ENCODE data around the gene C2CD3.

The C2CD3 gene

GRCh38 chr11:74170694-74171629 lies at the start of gene C2CD3, which contains the start of gene PPME1:
TSS of gene C2CD3 (minus strand) at chr11:74171002. CDS start at chr11:74170792, 210 bp downstream.
TSS of gene PPME1 (plus strand) at chr11:74171289. CDS start at chr11:74171422, 133 bp downstream.
- DNase-seq: peak; percentile 98

DNA sequence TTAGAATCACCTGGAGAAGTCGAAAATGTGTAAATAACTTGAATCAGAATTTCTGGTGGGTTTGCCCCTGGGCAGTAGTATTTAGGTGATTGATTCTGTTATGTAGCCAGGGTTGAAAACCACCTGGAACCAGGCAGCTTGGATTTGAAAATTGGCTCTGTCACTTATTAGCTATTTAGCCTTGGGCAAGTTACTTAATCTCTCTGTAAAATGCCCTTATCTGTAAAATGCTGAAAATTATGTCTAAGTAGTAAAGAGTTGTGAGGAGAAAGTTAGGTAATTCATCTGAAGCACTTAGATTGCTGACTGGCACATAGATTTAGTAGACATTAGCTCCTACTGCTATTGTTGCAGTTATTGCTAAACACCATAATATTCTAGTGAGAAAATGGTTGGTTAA lies 49.6 kb upstream of the C2CD3 start:
- DNase-seq: no peak

DNA sequence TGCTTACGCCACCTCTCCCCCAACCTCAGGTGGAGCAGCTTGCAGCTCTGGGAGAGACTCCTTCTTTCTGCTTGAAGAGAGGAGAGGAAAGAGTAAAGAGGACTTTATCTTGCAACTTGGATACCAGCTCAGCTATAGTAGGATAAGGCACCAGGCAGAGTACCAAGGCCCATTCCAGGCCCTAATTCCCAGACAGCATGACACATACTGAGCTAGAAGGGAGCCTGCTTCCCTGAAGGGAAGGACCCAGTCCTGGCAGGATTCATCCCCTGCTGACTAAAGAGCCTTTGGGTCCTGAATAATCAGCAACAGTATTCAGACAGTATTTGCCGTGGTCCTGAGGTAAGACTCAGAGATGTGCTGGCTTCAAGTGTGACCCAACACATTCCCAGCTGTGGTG lies 41.7 kb upstream of the C2CD3 start:
- no peak for DNase-seq

DNA sequence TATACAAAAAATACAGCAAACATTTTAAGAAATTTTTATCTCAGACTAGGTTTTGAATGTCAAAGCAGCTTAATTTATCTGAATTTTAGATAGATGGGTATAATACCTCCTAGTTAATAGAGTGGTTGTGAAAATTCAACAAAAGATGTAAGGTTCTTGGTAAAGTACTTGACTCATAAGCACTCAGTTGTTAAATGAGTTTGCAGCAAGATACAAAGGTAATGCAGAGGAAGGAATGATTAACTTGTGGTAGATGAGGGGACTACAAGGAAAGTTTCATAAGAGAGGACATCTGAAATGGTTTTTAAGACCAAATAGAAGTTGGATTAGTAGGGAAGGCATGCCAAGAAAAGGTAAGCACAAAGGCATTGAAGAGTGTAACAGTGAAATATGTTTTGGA lies 37.7 kb upstream of the C2CD3 start:
- no peak for DNase-seq

DNA sequence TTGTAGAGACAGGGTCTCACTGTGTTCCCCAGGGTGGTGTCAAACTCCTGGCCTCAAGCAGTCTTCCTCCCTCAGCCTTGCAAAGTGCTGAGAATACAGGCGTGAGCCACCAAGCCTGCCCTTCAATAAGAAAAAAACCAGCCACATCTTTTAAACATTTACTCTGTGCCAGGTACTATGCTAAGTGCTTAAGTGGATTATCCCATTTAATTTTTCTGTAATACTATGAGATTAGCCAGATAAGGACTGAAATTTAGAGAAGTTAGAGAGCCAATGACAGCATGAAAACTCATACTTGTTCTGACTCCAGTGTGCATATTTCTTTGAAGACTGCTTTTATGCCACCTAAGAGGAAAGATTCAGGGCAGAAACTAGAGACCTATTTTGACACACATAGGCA lies 35.9 kb upstream of the C2CD3 start:
- DNase-seq: no peak

DNA sequence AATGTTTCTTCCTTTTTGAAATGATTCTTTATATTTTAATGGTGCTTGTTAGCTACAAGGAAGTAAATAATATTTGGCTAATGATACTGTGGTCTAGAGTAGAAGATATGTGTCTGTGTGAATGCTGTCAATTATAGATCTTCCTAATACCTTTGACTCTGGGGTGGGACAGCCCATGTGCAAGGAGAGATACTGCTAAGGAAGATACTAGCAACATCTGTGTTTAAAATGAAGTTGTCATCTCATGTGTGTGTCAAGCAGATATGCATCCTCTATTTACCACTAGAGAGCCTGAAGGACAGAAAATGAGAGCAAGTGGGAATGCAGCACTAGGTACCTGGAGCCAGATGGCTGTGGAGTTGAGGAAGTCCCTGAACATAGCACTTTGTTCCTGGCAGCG lies 34.4 kb upstream of the C2CD3 start:
- no peak for DNase-seq

- DNase-seq: no peak
These were observed 33.9 kb upstream of the C2CD3 start for GRCh38 chr11:74204701-74205100.

- DNase-seq: no peak
These were observed 33.2 kb upstream of the C2CD3 start for GRCh38 chr11:74203966-74204365.

DNA sequence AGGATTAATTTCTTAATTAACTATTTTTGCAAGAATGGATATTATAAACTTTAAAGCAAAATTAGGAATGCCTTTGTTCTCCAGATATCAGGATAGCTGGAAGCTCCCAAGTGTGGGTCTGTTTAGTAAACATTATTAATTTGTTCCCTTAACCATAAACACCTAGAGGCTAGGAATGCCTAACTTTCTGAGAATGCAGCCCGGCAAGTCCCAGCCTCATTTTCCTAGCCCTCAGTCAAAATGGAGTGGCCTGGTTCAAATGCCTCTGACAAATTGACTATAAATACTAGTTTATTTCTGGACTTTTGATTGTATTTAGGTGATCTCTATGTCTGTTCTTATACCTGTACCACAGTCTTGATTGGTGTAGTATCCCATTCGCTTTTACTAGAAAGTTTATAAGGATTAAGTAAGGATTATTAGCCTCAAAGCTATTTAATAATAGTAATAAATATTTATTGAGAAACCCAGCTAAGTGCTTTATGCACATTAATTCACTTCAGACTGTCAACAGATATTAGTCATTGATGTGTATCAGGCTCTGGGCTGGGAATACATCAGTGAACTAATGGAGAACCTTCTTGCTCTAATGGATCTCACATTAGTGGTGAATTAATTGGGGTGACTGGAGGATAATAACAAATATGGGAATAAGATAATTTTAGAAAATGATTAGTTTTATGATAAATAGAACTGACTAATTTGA lies 26.1 kb upstream of the C2CD3 start:
- DNase-seq: no peak

DNA sequence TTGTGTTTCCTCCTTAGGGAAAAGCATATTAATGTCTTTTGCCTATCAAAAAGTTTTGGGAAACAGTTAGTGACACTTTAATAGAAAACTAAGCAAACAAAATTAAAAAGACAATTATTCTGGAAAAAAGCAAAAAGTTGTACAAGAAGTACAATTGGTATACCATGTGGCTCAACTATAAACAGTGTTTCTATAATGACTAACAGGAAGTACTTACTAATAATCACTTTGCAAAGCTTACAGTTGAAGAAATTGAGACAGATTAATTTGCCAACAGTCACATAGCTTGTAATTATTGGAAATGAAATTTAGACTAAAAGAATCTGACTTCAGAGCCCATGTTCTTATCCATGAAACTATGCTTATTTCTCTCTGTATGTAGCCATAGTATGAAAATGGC lies 25.0 kb upstream of the C2CD3 start:
- DNase-seq: no peak

DNA sequence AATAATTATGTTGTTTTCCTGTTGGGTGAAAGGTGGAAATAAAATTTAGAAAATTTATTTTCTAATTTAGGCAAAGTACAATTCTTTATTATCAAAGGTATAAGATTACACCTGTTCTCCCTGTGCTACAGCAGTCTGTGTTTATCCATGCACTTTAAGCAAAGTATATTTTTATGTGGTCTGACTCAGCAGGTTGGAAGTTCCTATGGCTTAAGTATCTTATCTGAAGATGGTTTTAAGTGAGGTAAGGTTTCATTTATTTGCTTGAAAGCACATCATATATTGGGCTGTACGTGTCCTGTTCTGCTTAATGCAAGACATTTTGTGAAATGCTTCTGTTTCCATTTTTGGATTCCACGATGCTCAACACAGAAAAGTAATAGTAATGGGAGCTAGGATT lies 14.9 kb upstream of the C2CD3 start:
- no peak for DNase-seq

- DNase-seq: no peak
These were observed 14.5 kb upstream of the C2CD3 start for GRCh38 chr11:74185285-74185684.

- no peak for DNase-seq
These were observed 11.8 kb upstream of the C2CD3 start for GRCh38 chr11:74182635-74183034.

- DNase-seq: no peak
These were observed 8.6 kb upstream of the C2CD3 start for GRCh38 chr11:74179234-74180052.

DNA sequence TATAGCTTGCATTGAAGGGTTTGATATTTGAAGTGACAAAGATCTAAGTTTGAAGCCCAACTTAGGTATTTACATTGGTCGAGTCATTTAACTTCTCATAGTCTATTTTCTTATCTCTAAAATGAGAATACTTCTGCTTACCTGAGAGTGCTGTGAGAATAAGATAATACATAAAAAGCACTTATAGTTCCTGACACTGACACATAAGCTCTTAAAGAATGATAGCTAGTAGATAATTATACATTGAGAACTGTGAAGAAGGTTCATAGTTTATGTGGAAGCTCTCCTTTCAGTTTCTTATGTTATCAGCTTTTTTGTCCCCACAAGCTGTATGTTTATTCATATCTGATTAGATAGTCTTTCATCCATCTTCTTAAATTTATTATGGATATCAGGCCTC lies 5.1 kb upstream of the C2CD3 start:
- no peak for DNase-seq

GRCh38 chr11:74171997-74172396 lies 1.2 kb upstream of the C2CD3 start:
- DNase-seq: no peak

DNA sequence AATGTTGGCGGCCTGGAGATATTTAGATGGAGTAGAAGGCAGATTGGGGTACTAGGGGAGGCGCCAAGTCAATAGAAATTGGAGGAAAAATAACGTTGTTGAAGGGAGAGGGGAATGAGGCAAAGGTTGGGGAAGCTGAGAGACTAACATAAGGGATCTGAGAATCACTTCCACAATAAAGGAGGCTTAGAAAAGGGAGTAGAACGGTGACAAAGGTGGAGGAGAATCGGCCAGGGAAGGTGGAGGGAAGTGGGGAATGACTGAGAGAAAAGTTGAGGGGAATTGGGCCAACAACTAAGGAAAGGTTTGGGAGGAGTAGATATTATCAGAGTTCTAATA lies 797 bp upstream of the C2CD3 start:
- no peak for DNase-seq

DNA sequence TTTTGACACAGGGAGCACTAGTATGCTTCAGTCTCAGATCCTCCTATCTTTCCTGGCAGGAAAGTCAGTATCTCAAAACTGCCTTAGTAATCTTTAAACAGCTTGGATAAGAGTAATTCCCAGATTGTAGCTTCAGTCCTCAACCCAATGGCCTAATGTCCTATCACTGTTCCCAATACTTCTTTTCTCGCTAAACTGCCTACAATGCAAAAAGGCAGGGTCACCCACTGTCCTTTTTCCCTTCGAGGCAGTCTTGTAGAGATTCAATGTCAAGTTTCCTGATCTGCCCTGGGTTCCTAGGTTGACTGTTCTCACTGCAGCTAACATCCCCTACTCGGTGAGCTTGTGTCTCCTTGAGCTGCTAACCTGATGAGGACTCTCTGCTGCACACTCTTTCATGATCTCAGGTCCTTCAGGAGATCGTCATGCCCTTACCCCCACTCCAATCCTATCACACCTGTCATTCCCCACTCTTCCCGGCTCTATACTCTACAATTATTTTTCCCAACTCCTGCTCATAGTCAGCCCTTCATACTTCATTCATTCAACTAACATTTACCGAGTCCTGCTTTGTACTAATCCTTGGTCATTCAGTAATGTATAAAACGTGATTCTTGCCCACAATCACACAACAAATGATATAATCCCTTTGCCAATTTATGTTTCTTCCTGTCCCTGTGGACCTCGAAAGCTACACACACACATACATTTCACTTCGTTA lies 904 bp downstream of the C2CD3 start:
- no peak for DNase-seq

- no peak for DNase-seq
These were observed 2.0 kb downstream of the C2CD3 start for GRCh38 chr11:74168838-74169237.

DNA sequence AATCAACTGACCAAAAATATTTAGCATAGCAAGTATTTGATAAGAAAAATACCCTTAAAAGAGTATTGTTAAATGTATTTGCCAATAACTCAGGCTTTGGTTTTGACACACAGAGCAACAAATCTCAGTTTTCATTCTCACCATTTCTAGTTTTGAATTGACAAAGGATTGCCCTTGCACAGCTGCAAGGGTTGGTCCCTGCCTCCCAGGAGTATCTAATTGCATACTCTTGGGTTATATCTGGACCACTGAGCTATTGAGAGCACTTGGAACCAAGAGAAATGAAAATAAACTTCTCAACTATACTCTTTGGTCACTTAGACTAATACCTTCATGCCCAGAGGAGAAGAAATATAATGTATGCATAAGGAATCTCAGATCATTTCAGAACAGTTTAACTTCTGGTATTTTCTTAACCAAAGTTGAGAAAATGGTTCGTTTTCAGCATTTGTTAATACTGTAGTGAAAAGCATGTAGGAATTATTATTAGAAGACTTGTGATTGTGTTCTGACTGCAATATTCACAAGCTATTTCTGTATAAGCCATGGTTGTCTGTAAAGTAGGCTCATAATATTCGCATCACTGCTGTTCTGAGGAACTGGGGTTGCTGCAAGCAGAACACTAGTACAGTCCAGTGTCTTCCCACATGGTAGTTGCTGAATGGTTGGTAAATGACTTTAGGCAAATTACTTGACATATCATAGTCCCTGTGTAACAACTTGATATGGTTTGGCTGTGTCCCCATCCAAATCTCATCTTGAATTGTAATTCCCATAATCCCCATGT lies 7.9 kb downstream of the C2CD3 start:
- DNase-seq: no peak

DNA sequence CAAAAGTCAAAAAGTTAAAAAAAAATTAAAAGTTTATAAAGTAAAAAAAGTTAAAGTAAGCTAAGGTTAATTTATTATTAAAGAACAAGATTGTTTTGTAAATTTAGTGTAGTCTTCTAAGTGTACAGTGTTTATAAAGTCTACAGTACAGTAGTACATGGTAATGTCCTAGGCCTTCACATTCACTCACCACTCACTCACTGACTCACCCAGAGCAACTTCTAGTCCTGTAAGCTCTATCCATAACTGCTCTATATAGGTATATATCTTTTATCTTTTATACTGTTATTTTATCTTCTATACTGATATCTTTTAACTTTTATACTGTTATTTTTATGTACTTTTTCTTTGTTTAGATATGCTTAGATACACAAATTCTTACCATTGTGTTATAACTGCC lies 11.2 kb downstream of the C2CD3 start:
- DNase-seq: no peak

DNA sequence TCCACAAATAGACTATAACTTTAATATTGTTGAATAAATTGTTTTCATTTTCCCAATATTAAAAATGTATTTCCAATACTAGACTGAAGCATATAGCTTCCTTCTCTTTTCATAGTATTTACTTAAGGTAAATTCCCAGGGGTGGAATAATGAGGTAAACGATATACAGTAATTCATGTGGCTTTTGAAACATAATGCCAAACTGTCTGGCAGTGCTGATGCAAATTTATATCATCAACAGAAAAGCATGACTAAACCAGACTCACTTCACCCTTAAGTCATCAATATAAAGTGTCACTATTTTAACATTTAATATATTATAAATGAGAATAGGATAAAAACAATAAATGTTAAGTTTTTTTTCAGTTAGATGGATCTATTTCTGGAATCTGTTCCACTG lies 13.6 kb downstream of the C2CD3 start:
- DNase-seq: no peak

All from stimulated activated CD8-positive, alpha-beta memory T cell treated with anti-CD3 and anti-CD28 coated beads, Interleukin-4, amount 100 ng/mL, for 48 hours (primary cell).